Hindlimb muscle (tissue), 1 donor: ENCODE results near the gene GREB1. TPM values are rescaled to one million over a fixed set of nuclear protein-coding genes. Genes with fewer than 3 reads are reported as not detected.

Experiments
- DNase-seq: peaks from one replicate; pipeline ENCODE4 v3.0.0-alpha.2; 2013
- polyA plus RNA-seq: library from polyadenylated mRNA; unstranded; fragments of 120-200 nt; gene quantifications from one replicate; pipeline ENCODE4 v1.2.1, GENCODE V29; 2013; ENCODE audit not compliant: insufficient read length

GREB1 gene
- polyA plus RNA-seq, 1 donor = 13.8 TPM

- no peak for DNase-seq
Observed at GRCh38 chr2:11611251-11611650, 77.4 kb downstream of the GREB1 start.

GRCh38 chr2:11612553-11613215, 78.8 kb downstream of the GREB1 start:
- no peak for DNase-seq

GRCh38 chr2:11613297-11613696, 79.5 kb downstream of the GREB1 start:
- no peak for DNase-seq

GRCh38 chr2:11615209-11615608, 81.4 kb downstream of the GREB1 start:
- no peak for DNase-seq

GRCh38 chr2:11616097-11616687, 82.3 kb downstream of the GREB1 start:
- DNase-seq = no peak

GRCh38 chr2:11616851-11617415, 83.1 kb downstream of the GREB1 start:
- DNase-seq = no peak

- DNase-seq = no peak
Observed at GRCh38 chr2:11617527-11617926, 83.7 kb downstream of the GREB1 start.

- no peak for DNase-seq
Observed at GRCh38 chr2:11617984-11618707, 84.3 kb downstream of the GREB1 start.

GRCh38 chr2:11618708-11619062, 84.8 kb downstream of the GREB1 start:
- no peak for DNase-seq

GRCh38 chr2:11621410-11621809, 87.6 kb downstream of the GREB1 start:
- DNase-seq = no peak

- no peak for DNase-seq
Observed at GRCh38 chr2:11622611-11623010, 88.8 kb downstream of the GREB1 start.

GRCh38 chr2:11624893-11625292, 91.0 kb downstream of the GREB1 start:
- DNase-seq = no peak

- no peak for DNase-seq
Observed at GRCh38 chr2:11625671-11626070, 91.8 kb downstream of the GREB1 start.

- no peak for DNase-seq
Observed at GRCh38 chr2:11628675-11629074, 94.8 kb downstream of the GREB1 start.

GRCh38 chr2:11629215-11629614, 95.4 kb downstream of the GREB1 start:
- DNase-seq = no peak

- DNase-seq = no peak
Observed at GRCh38 chr2:11629851-11630250, 96.0 kb downstream of the GREB1 start.

GRCh38 chr2:11630855-11631254, 97.0 kb downstream of the GREB1 start:
- DNase-seq = no peak

GRCh38 chr2:11631462-11631861, 97.6 kb downstream of the GREB1 start:
- DNase-seq = no peak

- no peak for DNase-seq
Observed at GRCh38 chr2:11633923-11634478, 100.2 kb downstream of the GREB1 start.

GRCh38 chr2:11634584-11634983, 100.7 kb downstream of the GREB1 start:
- no peak for DNase-seq

- no peak for DNase-seq
Observed at GRCh38 chr2:11635141-11635540, 101.3 kb downstream of the GREB1 start.

GRCh38 chr2:11636593-11637295, 102.9 kb downstream of the GREB1 start:
- no peak for DNase-seq

GRCh38 chr2:11637546-11637945, 103.7 kb downstream of the GREB1 start:
- DNase-seq = no peak
